ENCODE data around the gene SOX9. TPM values are rescaled to one million over a fixed set of nuclear protein-coding genes. Genes with fewer than 3 reads are reported as not detected.

Gene SOX9
- total RNA-seq, 1 experiment from 2014 or later = 1.3 TPM

DNA sequence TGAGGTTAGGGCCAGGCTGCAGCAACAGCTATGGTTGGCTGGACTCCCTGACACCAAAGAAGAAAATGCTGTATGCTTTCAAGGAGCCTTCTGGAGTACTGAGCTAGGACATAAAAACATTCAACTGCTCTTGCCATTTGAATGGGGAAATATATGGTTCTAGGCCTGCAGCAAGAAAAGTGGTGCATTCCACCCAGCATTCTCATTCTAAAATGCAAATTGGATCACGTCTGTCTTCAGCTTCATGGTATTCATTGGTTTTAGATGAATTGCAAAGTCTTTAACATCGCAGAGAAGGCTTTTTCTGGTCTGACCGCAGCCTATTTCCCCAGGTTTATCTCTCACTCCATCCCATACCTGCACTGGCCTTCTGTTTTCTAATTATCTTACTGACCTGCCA, 27.1 kb upstream of the SOX9 start:
- Histone ChIP-seq H3K79me1 (ENCODE audit: insufficient read depth, low read depth, low read length, poor library complexity, severe bottlenecking) (no peaks in the 10 kb centered on the region), H3K4me1 (ENCODE audit: insufficient read depth, low read length) (no peaks in the 10 kb centered on the region), H3K14ac (ENCODE audit: insufficient read depth, low read length) (no peak overlapping the region), H2BK12ac (ENCODE audit: insufficient read length, low read depth, low read length) (no peak overlapping the region), H4K8ac (replicated peaks; ENCODE audit: insufficient read length, low read depth, low read length) (no peak overlapping the region), H3K4me2 (ENCODE audit: insufficient read depth, insufficient read length, low read length) (no peak overlapping the region), H4K20me1 (ENCODE audit: control insufficient read depth, insufficient read depth, insufficient read length) (no peaks in the 10 kb centered on the region), H4K5ac (ENCODE audit: insufficient read length, low read depth, low read length) (no peak overlapping the region), H2AFZ (ENCODE audit: low read length) (no peak overlapping the region), H2BK5ac (ENCODE audit: insufficient read length, low read length) (no peak overlapping the region), H3K4ac (ENCODE audit: low read depth, low read length) (no peak overlapping the region), H3K9me3 (ENCODE audit: control insufficient read depth, low read depth, low read length) (no peaks in the 10 kb centered on the region), H2BK120ac (ENCODE audit: low read depth, low read length, poor library complexity, severe bottlenecking) (no peak overlapping the region), H3K27me3 (ENCODE audit: insufficient read depth, low read length) (no peaks in the 10 kb centered on the region), H3K18ac (ENCODE audit: insufficient read length, low read depth, low read length) (no peak overlapping the region), H2AK5ac (ENCODE audit: insufficient read length, low read length) (no peak overlapping the region), H3T11ph (ENCODE audit: low read length) (no peak overlapping the region), H2BK15ac (ENCODE audit: low read depth, low read length) (no peak overlapping the region), H4K91ac (ENCODE audit: insufficient read length, low read depth, low read length) (no peak overlapping the region), H3K79me2 (ENCODE audit: insufficient read depth, low read length) (no peaks in the 10 kb centered on the region), H3K9ac (ENCODE audit: extremely low read depth, insufficient read length, low read length) (no peak overlapping the region), H3K27ac (ENCODE audit: insufficient read length, low read depth, low read length) (no peak overlapping the region), H3K56ac (ENCODE audit: insufficient read length, low read depth, low read length) (no peak overlapping the region), H3K23me2 (ENCODE audit: insufficient read length, low read depth, low read length, poor library complexity, severe bottlenecking) (no peaks in the 10 kb centered on the region), H2BK20ac (ENCODE audit: low read depth, low read length, poor library complexity, severe bottlenecking) (no peak overlapping the region), H3K23ac (ENCODE audit: insufficient read length, low read depth, low read length) (no peak overlapping the region)
- Mint-ChIP-seq H3K27me3 (ENCODE audit: low read depth) (no peaks in the 10 kb centered on the region; the same call in none of the 2 replicates), H3K27ac (no peak overlapping the region), H3K4me3 (no peak overlapping the region), H3K9me3 (0 out of 5 replicates have a peak, but pooled peaks cover 0 to 2% of the 10 kb centered on the region in 2 experiments), H3K4me1 (peaks cover 4 to 7% of the 10 kb centered on the region in 2 experiments; a peak in 3 of 4 replicates), H3K36me3 (ENCODE audit: insufficient read depth in 1 of 3, low read depth in 3 of 3) (no peaks in the 10 kb centered on the region; a peak in 1 of 7 replicates)
- TF ChIP-seq CTCF (conservative IDR thresholded peaks at IDR 0.05) = no peak
- no peak for DNase-seq
- no CpG with 5 or more reads among the region's 3 CpGs for WGBS (ENCODE audit: extremely low coverage, insufficient read length, low lambda C conversion rate)
